Measurements from ENCODE around the gene CIAO1. TPM values are rescaled to one million over a fixed set of nuclear protein-coding genes. Genes with fewer than 3 reads are reported as not detected.

The CIAO1 gene
- total and polyA plus RNA-seq, 2 donors (not counting 1 experiment from before 2014, with no cell fraction given): 74.8 to 85.4 TPM

DNA sequence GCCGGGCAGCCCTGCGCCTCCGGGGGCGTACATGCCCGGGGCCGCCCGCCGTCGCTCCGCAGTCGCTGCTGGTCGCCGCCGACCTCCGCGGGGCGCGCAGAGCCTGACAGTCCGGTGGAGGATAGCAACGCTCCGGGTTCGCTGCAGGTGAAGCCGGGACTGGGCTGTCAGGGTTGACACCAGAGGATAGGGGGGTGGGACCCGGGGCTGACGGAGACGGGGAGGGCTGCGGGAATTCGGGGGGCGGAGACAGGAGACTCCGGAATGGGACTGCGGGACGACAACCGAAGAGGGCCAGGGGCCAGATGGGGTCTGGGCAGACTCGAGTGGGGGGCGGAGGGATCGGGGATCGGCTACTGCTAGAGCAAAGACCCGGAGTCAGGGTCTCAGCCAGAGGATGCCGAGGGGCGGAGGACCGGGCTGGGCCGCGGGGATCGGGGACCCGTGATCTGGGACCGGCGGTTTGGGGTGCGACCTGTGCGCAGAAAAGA, 631 bp upstream of the CIAO1 start:
- H2AFZ ChIP-seq (ENCODE audit: insufficient read depth, low read depth, low read length, poor library complexity, severe bottlenecking): peak overlapping the region; percentile 88

More for the DNA sequence above, 631 bp upstream of the CIAO1 start:
- Mint-ChIP-seq H3K27me3 (no peaks in the 10 kb centered on the region), H3K27ac (peak overlapping the region; percentile 94), H3K4me3 (peak overlapping the region; percentile 99), H3K4me1 (peaks cover 51% of the 10 kb centered on the region), H3K9me3 (ENCODE audit: insufficient read depth) (no peaks in the 10 kb centered on the region)
- Histone ChIP-seq H3K9ac (ENCODE audit: low read length) (peak overlapping the region; percentile 74), H3K27ac (ENCODE audit: low read length in 2 of 2) (peak overlapping the region; percentile 82 to 85), H3K4me1 (ENCODE audit: control insufficient read depth in 2 of 2, insufficient read depth in 2 of 2, low read length in 2 of 2) (peaks cover 30 to 40% of the 10 kb centered on the region in 2 donors), H3K4me2 (replicated peaks; ENCODE audit: low read depth, low read length, poor library complexity, severe bottlenecking) (peak overlapping the region; percentile 92), H3K9me3 (ENCODE audit: control extremely low read depth in 1 of 3, control insufficient read depth in 2 of 3, insufficient read depth in 1 of 3, low read length in 2 of 3) (no peaks in the 10 kb centered on the region), H3K27me3 (replicated peaks in 1 of 4; ENCODE audit: control extremely low read depth in 1 of 4, control insufficient read depth in 3 of 4, insufficient read depth in 4 of 4, low read length in 3 of 4) (no peaks in the 10 kb centered on the region), H3K36me3 (replicated peaks in 1 of 2; ENCODE audit: control extremely low read depth in 1 of 2, control insufficient read depth in 1 of 2, extremely low read depth in 1 of 2, insufficient read depth in 2 of 2, low read length in 1 of 2) (peaks cover 9 to 35% of the 10 kb centered on the region in 2 experiments), H3K4me3 (ENCODE audit: control extremely low read depth in 1 of 5, extremely low read depth in 1 of 5, insufficient read depth in 1 of 5, low read depth in 2 of 5, low read length in 4 of 5) (peak overlapping the region; percentile 76 to 97 (median 94)), H3K79me2 (ENCODE audit: control insufficient read depth, insufficient read depth, low read length) (peaks cover 74% of the 10 kb centered on the region), H4K20me1 (ENCODE audit: control insufficient read depth, insufficient read depth, low read length, poor library complexity, severe bottlenecking) (peaks cover 44% of the 10 kb centered on the region)
- TF ChIP-seq, protein P1, sequence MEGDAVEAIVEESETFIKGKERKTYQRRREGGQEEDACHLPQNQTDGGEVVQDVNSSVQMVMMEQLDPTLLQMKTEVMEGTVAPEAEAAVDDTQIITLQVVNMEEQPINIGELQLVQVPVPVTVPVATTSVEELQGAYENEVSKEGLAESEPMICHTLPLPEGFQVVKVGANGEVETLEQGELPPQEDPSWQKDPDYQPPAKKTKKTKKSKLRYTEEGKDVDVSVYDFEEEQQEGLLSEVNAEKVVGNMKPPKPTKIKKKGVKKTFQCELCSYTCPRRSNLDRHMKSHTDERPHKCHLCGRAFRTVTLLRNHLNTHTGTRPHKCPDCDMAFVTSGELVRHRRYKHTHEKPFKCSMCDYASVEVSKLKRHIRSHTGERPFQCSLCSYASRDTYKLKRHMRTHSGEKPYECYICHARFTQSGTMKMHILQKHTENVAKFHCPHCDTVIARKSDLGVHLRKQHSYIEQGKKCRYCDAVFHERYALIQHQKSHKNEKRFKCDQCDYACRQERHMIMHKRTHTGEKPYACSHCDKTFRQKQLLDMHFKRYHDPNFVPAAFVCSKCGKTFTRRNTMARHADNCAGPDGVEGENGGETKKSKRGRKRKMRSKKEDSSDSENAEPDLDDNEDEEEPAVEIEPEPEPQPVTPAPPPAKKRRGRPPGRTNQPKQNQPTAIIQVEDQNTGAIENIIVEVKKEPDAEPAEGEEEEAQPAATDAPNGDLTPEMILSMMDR (IDR thresholded peaks at IDR 0.05): no peak
- TF ChIP-seq EZH2 (IDR thresholded peaks at IDR 0.05; ENCODE audit: borderline replicate concordance, insufficient read depth, low read depth, low read length, poor library complexity, severe bottlenecking): no peak
- ATAC-seq (ENCODE audit: low read depth) (peak; percentile 8), DNase-seq (no peak)
- ChIA-PET CTCF (interaction anchor here (0.6 to 3.1 kb wide), 15 partner anchors 11 to 267 kb away, joined by 3 to 30 read pairs (median 4); partner anchors contain the start of genes ASTL and STARD7), POLR2A (interaction anchor here (1.0 to 1.6 kb wide), 2 partner anchors 31 to 57 kb away, joined by 3 to 9 read pairs; partner anchors contain the start of gene STARD7)
- WGBS (ENCODE audit: insufficient coverage): under 1% methylated on average over 49 of the region's 49 CpGs
- intact Hi-C loops (cut with micrococcal nuclease): loop anchor here (2.0 to 5.0 kb wide), 2 partner anchors 23 to 273 kb away; partner anchors contain the start of gene ANKRD36C
